Endothelial cell (in vitro differentiated cells): ENCODE measurements around the gene BCL2L2. TPM values are rescaled to one million over a fixed set of nuclear protein-coding genes. Genes with fewer than 3 reads are reported as not detected.

Experiments used
- DNase-seq: peaks from one replicate; pipeline ENCODE4 v3.0.0; 2021; ENCODE audit warnings: low spot score
- H3K27ac Mint-ChIP-seq: one replicate; pipeline ENCODE4 v1.8.0; 2021; ENCODE audit warnings: mixed read lengths, inconsistent platforms; ENCODE audit not compliant: unreplicated experiment
- H3K27me3 Mint-ChIP-seq: one replicate; pipeline ENCODE4 v1.8.0; 2021; ENCODE audit warnings: mild to moderate bottlenecking, moderate library complexity, mixed read lengths, inconsistent platforms; ENCODE audit not compliant: unreplicated experiment
- H3K36me3 Mint-ChIP-seq: one replicate; pipeline ENCODE4 v1.8.0; 2021; ENCODE audit warnings: mild to moderate bottlenecking, low read depth, mixed read lengths, inconsistent platforms; ENCODE audit not compliant: unreplicated experiment
- H3K4me1 Mint-ChIP-seq: one replicate; pipeline ENCODE4 v1.8.0; 2021; ENCODE audit warnings: mild to moderate bottlenecking, mixed read lengths, inconsistent platforms; ENCODE audit not compliant: unreplicated experiment
- H3K4me3 Mint-ChIP-seq: one replicate; pipeline ENCODE4 v1.8.0; 2021; ENCODE audit warnings: mild to moderate bottlenecking, mixed read lengths, inconsistent platforms; ENCODE audit not compliant: unreplicated experiment
- H3K9me3 Mint-ChIP-seq: one replicate; pipeline ENCODE4 v1.8.0; 2021; ENCODE audit warnings: mixed read lengths, inconsistent platforms; ENCODE audit not compliant: unreplicated experiment
- total RNA-seq: library from RNA; stranded (reverse); fragmentation: NEBNext Ultra II Directional; extraction: Animal tissue kit (Norgen Biotek cat#: 25700); gene quantifications from one replicate; pipeline ENCODE4 v1.2.1, GENCODE V29; 2021; ENCODE audit not compliant: unreplicated experiment
- TF ChIP-seq, protein P1 (sequence below): fragments of 200-600 bp; sonication (generic); IDR thresholded peaks from one replicate; pipeline ENCODE4 v1.5.0; 2021; ENCODE audit warnings: antibody characterized with exemption; ENCODE audit not compliant: unreplicated experiment

BCL2L2 gene
- total RNA-seq, 1 donor from 2014 or later: 22.0 TPM

DNA sequence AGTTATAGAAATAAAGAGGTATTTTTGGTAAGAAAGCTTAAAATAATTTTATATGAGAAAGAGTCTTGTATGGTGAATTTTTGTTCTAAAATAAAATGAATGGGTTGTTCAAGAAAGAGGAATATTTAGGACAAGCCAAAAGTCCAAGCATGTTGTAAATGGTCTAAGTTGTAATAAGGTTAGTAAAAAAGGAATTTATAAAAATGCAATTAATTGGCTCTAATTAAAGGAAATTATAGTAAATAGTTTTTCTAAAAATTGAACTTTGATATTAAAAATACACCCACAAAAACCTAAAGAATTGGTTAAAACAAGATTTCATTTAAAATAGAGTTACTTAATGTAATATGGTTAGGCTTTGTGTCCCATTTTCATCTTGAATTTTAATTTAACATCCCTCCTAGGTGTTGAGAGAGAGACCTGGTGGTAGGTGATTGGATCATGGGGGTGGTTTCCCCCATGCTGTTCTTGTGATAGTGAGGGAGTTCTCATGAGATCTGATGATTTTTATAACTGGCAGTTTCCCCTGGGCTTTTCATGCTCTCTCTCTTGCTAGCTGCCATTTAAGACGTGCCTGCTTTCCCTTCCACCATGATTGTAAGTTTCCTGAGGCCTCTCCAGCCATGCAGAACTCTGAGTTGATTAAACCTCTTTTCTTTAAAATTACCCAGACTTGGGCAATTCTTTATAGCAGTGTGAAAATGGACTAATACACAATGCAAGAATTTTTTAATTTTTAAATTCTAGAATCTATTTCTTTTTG is 33.1 kb downstream of the BCL2L2 start:
- H3K27me3 Mint-ChIP-seq: no peaks in the 10 kb centered on the region
- no peak for DNase-seq
- no peaks in the 10 kb centered on the region for H3K36me3 Mint-ChIP-seq
- no peaks in the 10 kb centered on the region for H3K4me1 Mint-ChIP-seq
- TF ChIP-seq, protein P1, sequence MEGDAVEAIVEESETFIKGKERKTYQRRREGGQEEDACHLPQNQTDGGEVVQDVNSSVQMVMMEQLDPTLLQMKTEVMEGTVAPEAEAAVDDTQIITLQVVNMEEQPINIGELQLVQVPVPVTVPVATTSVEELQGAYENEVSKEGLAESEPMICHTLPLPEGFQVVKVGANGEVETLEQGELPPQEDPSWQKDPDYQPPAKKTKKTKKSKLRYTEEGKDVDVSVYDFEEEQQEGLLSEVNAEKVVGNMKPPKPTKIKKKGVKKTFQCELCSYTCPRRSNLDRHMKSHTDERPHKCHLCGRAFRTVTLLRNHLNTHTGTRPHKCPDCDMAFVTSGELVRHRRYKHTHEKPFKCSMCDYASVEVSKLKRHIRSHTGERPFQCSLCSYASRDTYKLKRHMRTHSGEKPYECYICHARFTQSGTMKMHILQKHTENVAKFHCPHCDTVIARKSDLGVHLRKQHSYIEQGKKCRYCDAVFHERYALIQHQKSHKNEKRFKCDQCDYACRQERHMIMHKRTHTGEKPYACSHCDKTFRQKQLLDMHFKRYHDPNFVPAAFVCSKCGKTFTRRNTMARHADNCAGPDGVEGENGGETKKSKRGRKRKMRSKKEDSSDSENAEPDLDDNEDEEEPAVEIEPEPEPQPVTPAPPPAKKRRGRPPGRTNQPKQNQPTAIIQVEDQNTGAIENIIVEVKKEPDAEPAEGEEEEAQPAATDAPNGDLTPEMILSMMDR: no peak
- no peaks in the 10 kb centered on the region for H3K9me3 Mint-ChIP-seq
- H3K27ac Mint-ChIP-seq: no peak overlapping the region
- H3K4me3 Mint-ChIP-seq: no peak overlapping the region

DNA sequence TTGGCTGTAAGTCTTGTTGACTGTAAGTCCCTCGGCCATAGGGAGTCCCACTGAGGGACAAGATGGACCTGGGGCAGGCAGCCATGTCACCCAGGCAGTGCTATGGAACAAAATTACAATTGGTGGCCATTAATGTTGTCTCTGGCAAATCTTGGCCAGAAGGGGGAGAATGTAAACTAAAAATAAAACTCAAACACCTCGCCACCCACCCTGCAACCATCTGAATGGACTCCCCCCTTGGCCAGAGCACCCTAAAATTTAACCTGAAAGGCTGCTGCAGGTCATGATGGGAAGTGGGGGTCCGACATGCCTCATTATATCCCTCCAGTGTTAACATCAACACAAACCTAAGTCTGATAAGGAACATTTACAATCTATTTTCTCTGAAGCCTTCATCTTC is 37.8 kb downstream of the BCL2L2 start:
- TF ChIP-seq, protein P1: no peak
- H3K36me3 Mint-ChIP-seq: peaks cover 4% of the 10 kb centered on the region
- no peak overlapping the region for H3K4me3 Mint-ChIP-seq
- no peaks in the 10 kb centered on the region for H3K4me1 Mint-ChIP-seq
- H3K9me3 Mint-ChIP-seq: no peaks in the 10 kb centered on the region
- peaks cover 5% of the 10 kb centered on the region for H3K27me3 Mint-ChIP-seq
- no peak for DNase-seq
- H3K27ac Mint-ChIP-seq: no peak overlapping the region

DNA sequence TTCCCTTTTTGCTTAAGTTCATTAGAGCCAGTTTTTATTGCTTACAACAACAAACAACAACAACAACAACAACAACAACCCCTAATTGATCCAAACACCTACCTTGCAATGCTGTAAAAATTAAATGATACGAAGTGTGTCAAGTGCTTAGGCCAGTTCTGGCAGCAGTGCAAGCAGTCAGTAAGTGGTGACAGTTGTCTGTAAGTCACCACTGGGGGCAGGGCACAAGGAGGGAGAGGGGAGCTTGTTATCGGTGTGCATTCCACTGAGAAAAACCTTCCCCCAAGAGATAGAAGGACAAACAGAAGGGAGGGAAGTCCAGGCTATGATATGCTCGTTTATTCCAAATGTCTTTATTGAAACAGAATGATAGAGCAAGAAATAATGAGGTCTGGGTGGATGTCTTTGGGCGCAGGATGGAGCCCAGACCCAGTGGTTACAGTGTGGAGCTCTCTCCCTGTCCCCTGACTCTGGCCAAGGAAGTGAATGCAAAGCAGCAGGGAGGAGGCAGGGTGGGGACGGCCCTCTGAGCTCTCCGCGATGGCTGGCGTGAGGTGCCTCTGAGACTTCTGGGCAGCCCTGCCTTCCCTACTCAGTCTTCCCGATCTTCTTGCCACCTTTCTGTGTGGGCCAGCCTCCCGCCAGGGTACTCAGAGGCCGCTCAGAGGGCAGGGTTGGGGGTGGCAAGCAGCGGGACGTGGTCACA is 39.5 kb downstream of the BCL2L2 start:
- no peaks in the 10 kb centered on the region for H3K9me3 Mint-ChIP-seq
- TF ChIP-seq, protein P1: no peak
- no peak for DNase-seq
- peaks cover 5% of the 10 kb centered on the region for H3K4me1 Mint-ChIP-seq
- peaks cover 12% of the 10 kb centered on the region for H3K27me3 Mint-ChIP-seq
- H3K4me3 Mint-ChIP-seq: no peak overlapping the region
- H3K36me3 Mint-ChIP-seq: peaks cover 17% of the 10 kb centered on the region
- no peak overlapping the region for H3K27ac Mint-ChIP-seq

DNA sequence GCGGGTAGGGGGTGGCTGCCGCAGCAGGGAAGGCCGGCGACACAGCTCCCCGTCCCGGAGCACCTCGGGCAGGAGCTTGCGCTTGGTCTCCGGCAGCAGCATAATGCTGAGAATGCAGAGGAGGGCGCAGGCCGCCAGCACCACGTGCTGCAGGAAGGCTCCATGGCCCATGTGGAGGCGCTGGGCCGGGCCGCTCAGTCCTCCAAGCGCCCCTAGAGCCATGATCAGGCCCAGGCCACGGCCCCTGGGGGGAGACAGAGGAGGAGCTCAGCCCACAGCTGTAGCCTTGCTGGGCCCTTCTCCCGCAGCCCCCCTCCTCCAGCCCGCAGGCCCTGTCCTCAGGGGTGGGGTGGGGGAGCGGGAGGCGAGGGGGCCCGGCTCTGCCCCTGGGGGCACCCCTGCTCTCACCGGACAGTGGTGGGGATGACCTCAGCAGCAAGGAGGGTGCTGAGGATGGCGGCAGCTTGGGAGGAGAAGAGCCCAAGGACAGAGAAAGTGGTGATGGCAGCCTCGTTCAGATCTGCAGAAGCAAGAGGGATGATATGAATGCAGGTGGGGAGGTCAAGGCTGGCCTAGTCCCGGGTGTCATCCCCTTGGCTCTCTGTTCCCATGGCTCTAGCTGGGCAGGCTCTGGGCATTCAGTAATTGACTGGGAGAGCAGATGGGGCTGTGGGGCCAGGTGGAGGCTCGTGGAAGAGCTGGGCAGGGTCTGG is 40.2 kb downstream of the BCL2L2 start:
- Mint-ChIP-seq H3K9me3 (no peaks in the 10 kb centered on the region), H3K4me3 (no peak overlapping the region), H3K36me3 (peaks cover 21% of the 10 kb centered on the region), H3K27me3 (peaks cover 15% of the 10 kb centered on the region), H3K27ac (no peak overlapping the region), H3K4me1 (peaks cover 7% of the 10 kb centered on the region)
- DNase-seq: no peak
- TF ChIP-seq, protein P1: no peak
